Erythroblast (primary cell): Measurements from ENCODE around the gene TRAPPC1.

Experiments used
- GATA1 ChIP-seq: IDR thresholded peaks from 2 replicates; pipeline ENCODE4 v1.6.1; 2011; ENCODE audit warnings: low read depth, mild to moderate bottlenecking, control low read depth, low read length, moderate library complexity
- POLR2A ChIP-seq: IDR thresholded peaks from 2 replicates; pipeline ENCODE4 v1.6.1; 2011; ENCODE audit warnings: mild to moderate bottlenecking, low read length

DNA sequence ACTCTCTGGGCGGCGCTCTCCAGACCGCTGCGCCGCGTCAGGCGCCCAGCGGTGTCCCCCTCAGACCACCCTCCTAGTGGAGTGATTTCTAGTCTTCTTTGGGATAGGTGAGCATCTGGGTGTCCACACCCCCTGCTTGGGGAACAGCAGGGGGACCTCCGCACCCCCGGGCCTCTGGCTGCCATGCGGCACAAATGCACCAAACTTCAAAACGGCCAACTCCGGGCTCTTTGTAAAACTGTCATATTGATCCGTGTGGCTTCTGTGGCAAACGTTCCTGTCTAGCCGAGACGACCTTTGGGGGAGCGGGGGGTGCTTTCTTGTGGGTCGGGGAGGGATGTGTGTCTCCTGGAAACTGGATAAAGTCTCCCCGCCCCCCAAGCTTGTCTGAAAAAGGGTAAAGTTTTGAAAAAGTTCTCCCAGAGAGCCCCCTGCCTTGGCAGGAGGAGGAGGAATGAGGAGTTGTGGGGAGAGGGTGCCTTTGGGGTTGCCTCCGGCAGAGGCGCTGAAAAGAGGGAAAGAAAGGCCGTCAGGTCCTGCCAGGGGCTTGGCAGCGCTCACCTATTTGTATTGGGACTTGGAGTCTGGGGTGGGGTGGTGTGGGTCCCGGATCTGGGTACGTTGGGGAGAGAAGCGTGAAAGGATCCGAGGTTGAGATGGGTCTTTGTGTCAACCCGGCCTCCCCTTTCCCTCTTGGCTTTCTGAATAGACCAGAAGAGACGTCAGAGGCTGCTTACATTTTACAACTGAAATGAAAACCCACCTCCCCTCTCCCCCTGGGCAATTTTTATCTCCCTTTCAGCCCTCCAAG is 45.3 kb downstream of the TRAPPC1 start:
- TF ChIP-seq POLR2A (peak; percentile 42), GATA1 (no peak)
